Nucleus accumbens (tissue), 56 donors: ENCODE results near the gene TMEM171.
A peak's percentile ranks its signal among the peaks of the same experiment; 100 is the strongest.

Source experiments
- DNase-seq, 56 donors: peaks; one replicate each; lab custom pipeline; 2025; lab: John Stamatoyannopoulos, UW

The TMEM171 gene, protein sequence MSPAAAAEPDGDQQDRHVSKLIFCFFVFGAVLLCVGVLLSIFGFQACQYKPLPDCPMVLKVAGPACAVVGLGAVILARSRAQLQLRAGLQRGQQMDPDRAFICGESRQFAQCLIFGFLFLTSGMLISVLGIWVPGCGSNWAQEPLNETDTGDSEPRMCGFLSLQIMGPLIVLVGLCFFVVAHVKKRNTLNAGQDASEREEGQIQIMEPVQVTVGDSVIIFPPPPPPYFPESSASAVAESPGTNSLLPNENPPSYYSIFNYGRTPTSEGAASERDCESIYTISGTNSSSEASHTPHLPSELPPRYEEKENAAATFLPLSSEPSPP

DNA sequence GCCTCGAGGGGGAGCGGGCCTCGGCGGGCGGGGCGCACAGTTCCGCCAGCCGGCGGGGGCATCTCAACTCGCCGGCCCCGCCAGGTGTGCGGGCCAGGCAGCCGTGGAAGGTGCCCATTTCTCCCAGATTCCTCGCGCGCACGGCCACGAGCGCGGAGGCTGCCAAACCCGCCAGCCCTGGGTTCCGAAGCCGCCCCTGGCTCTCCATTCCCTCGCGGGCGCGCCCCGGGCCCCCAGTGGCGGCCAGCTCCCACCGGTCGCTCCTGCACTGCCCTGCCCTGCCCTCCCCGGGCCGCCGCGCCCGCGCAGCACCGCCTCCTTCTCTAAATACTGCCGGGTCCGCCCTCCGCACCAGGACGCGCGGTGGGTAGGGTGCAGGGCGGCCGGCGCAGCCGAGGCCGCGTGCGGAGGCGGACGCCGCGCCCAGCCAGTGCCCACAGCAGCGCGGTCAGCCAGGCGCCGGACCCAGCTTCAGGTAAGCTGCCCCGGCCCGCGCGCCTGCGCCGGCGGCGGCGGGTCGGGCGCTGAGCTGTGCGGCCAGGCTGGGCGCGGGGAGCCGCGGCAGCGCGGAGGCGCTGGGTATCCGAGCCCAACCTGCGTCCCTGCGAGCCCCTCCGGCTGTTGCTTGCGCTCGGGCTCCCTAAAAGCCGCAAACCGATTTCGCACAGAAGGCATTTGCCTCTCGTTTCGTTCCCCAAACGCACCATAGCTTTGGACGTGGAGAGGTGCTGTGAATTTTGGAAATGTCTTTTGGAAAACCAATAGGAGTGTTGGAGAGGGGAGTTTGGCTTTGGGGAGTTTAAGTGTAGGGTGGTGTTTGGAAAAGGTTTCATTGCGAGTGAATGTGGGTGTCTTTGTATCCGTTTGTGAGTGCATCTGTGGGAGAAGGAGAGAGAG is at the start of gene TMEM171:
Gene TMEM171, plus strand, starts transcription at position 354 of the 897 bp plus-strand sequence. CDS start 2,799 bp downstream, outside the sequence.
- peak in 18 of 56 donors; percentile 6 to 57 (median 21) for DNase-seq

DNA sequence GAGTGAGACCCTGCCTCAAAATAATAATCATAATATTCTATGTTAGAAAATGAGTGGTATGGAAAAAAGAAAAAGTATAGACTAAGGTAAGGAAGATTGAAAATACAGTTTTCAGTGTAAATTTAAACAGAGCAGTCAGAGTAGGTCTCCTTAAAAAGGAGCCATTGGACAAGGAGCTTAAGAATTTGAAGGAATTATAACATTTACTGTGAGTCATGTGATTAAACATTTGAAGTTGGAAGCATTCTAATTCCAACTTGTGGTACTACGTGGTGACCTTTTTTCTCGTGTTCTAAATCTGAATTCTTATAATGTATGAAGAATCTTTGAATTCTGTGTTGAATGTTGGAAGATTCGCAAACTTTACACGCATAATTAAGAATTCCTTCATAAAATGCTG is 39.3 kb upstream of the TMEM171 start:
- no peak for DNase-seq

DNA sequence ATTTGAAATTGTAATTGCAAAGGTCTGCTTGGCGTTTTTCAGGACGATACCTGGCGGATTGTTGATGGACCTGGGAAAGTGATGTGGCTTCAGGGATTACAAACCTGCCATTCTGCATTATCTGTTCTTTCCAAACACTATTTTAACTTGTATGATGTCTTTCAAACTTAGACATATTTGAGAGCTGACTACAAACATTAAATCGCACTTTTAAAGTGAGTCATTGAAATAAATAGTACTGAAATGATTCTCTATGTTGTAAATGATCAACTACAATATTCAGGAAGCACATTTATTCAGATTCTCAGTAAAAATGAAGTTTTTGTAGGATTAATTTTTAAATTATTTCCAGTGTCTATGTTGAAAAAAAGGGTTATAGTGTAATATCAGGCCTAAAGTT is 32.3 kb upstream of the TMEM171 start:
- DNase-seq = no peak

DNA sequence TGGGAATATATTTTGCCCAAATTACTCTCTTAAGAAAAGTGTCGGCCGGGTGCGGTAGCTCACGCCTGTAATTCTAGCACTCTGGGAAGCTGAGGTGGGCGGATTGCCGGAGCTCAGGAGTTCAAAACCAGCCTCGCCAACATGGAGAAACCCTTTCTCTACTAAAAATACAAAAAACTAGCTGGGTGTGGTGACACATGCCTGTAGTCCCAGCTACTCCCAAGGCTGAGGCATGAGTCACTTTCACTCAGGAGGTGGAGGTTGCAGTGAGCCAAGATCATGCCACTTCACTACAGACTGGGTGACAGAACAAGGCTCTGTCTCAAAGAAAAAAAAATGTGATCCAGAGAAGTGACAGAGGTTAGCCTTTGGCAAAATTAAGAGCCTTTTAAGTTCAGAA is 26.4 kb upstream of the TMEM171 start:
- peak in 17 of 56 donors; percentile 11 to 66 (median 43) for DNase-seq

DNA sequence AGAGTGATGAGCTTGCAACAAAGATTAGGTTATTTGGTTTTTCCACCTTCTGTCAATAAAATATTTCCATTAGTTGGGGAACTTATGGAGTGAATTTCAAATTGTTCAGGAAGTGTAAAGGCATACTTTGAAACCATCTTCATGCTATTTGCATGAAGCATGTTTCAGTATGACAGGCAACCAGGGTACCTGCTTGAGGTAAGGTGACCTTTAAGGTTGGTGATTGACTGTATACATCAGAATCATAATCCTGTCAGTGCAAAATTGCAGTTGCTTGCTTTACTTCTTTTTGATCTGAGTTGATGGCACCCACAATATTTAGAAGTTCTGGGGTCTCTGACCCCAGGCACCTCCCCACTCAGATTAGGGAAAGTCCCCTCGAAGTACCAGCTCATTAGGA is 26.0 kb upstream of the TMEM171 start:
- DNase-seq = no peak

DNA sequence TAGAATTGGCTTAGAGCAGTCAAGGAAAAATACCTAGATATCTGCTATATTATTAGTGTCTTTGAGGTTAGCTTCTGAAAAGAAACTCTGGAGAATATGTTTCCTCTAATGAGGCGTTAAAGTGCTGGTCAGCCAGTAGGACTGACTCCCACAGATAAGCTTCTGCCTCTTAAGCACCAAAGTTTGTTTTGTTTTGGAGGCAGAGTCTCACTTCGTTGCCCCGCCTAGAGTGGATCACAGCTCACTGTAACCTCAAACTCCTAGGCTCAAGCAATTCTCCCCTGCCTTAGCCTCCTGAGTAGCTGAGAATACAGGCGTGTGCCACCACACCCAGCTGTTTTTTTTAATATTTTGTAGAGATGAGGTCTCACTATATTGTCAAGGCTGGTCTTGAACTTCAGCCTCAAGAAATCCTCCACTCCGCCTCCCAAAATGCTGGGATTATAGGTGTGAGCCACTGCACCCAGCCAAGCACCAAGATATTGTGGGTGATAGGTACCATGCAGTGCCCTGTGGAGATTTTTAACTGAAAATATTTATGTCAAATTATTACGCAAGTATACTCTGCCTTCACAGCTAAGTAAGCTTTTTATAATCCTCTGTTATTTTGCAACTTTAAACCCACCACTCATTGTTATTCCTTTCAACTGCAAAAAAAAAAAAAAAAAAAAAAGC is 24.7 kb upstream of the TMEM171 start:
- DNase-seq = no peak

DNA sequence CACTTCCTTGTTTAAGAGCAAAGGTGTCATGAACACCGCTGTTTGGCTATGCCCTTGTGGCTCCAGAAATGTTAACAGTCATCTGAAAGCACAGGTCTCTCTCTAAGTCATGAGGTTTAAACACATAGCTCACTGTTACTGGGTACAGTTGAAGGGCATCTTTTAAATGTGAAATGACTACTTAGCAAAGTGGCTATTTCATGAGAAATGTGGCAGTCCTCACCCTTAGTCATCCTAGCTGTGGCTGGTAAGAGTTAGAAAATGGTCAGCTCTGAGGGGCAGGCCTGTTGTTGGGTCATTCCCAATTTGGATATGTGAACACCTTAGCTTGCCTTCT is 24.2 kb upstream of the TMEM171 start:
- DNase-seq = no peak

DNA sequence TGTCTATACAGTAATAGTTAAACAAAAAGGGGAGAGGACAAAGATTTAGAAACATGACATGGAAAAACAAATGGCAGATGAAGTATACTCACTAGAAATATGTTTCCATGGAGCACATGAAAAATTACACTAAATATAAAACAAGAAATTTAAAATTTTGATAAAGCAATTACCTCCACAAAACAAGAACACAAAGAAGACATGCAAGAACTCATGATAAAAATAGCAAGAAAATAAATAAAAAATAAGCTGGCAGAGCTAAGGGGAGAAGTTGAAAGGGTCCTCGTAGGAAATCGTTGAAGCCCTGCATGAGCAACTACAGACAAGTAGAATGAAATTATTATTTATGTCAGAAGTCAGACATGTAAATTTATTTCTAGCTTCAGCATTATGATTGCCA is 22.6 kb upstream of the TMEM171 start:
- DNase-seq = no peak

DNA sequence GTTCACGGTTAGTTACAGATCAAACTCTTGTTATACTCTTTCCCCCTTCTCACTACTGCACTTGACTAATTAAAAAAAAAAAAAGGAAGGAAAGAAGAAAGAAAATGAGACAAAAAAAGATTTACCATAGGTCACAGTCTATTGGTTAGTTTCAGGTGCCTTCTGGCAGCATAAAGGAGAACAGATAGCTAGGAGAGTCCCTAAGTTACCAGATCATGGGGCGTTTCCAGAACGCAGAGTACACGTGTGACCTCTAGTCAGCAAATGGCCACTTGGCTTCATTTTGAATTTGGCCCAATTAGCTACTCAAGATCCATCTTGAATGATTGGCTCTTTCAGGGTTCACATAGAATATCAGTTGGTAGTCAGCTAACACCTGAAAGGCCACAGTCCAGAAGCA is 20.3 kb upstream of the TMEM171 start:
- DNase-seq = no peak

DNA sequence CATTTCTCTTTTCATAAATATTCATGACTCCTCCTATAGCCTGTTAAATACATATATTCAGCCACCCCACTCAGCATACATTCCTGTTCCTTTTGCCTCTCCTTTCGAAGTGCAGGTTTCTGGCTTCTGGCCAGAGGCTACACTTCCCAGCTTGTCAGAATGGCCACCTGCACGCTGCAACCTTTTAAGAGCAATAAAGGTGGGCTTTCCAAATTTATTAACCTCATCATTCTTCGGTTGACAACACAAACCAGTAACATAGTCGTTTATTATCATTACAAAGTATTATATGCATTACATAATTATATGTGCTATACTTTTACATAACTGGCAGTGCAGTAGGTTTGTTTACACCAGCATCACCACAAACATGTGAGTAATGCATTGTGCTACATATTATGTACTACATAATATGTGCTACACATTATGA is 16.5 kb upstream of the TMEM171 start:
- DNase-seq = no peak

DNA sequence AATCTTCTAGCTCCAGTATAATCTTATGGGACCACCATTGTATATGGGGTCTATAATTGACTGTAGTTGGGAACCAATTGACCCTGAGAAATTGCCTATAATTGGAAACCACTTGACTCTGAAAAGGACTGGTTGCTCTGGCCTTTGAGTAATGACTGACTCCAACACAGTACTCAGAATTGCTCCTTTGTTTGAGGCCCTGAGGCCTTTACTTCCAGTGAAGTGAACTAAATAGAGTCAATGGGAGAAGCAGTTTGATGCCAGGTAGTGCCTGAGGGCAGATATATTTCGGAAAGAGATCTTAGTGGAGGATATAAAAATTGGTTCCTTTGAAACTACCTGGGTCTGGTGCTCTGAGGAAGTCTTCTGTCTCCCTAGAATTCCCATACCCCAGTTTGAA is 16.0 kb upstream of the TMEM171 start:
- no peak for DNase-seq

DNA sequence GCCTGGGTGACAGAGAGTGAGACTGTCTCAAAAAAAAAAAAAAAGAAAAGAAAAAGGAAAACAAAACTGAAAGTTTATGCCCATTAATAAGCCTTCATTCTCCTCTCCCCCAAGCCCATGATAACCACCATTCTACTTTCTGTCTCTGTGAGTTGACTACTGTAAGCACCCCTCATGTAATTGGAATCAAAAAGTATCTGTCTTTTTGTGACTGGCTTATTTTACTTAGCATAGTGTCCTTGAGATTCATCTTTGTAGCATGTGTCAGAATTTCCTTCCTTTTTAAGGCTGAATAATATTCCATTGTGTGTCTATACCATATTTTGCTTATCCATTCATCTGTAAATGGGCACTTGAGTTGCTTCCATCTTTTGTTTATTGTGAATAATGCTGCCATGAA is 14.0 kb upstream of the TMEM171 start:
- no peak for DNase-seq

DNA sequence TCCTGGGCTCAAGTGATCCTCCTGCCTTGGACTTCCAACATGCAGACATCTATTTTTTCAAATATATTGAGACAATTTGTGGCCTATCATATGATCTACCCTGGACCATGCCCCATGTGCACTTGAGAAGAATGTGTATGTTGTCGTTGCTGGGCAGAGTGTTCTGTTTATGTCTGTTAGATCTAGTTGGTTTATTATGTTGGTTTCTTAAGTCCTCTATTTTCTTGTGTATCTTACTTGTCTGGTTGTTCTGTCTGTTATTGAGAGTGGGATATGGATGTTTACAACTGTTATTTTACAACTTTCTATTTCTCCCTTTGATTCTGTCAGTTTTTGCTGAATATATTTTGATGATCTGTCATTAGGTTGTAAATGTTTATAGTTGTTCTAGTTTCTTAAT is 10.2 kb upstream of the TMEM171 start:
- no peak for DNase-seq

DNA sequence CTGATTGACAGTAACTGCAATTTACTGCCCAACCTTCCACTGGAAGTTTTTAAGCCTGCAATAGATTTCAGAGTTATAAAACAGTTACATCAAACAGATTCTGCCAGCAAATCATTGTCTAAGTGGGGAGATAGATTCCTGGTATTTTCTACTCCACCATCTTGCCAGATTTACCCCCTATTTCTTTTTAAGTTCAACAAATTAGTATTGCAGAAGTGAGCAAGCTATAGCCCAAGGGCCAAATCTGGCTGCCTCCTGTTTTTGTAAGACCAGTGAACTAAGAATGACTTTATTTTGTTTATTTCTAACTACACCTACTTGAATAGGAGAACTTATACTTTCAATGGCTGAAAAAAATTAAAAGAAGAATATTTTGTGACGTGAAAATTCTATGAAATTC is 8.8 kb upstream of the TMEM171 start:
- DNase-seq = no peak

DNA sequence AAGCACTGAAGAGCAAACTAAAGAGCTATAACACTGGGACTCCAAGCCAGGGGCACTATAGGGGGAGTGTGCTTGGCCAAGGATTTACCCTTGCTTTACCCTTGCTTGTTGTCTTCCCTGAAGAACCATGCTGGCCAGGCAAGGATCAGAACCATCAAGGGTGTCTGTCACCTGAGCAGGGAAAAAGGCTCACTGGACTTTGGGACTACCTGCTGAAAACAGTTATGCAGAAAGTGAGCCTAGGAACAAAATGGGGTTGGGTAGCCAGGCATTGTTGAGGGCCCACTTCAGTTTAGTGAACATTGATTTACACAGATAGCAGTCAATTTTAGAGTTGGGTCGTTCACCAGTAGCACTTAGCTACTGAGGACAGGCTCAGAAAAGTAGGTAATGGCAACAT is 8.0 kb upstream of the TMEM171 start:
- DNase-seq = no peak

DNA sequence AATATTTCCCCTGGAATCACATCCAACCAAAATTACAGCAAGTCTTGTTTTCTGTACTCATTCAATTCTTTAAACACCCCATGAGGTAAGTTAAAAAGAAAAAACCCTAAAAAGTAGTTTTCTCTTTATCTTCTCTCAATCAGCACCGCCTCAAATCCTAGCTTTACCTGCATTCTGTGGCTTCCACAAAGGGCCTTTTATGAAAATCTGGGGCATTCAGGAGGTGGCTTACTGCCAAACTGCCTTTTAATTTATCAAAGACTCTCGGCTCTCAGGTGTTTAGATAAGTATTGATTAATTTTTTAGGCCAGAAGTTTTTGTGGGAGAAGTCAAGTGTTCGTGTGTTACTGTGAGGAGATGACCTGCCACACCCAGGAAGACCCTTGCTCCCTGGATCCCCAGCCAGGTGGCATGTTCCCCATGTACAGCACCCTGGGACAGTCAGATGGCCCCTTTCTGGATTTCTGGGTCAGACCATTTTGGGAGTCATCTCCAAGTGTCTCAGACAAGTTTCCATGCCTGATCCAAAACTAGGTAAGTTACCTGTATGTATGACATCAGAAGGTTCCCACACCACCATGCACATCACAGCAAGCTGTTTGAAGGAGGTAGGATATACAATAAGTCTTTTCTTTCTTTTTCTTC is 6.2 kb upstream of the TMEM171 start:
- no peak for DNase-seq

DNA sequence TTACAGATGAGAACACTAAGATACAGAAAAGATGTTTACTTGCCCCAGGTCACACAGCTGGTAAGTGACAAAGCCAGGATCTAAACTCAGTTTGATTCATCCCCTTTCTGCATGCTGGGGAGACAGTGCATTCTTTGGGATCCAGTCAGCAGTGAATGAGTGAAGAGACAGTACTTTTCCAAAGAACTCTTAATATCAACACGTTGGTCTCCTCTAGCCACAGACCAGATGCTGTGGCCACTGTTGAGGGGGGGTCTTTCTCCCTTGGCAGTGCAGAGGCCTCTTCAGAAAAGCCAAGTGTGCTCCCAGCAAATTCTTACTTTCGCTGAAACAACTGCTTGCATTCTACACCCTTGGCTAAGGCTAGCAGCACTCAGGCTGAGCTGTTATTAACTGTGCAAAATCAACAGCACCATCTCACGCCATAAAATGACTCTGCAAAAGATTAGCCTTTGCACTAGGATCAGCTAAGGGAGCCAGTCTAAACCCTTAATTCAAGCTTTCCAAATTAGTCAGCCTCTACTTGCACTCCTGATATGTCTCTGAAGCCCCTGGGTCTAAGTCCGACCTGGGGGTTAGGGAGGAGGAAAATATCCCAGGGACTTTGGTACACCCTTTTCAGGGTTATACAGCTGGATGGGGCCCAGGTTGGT is 4.8 kb upstream of the TMEM171 start:
- no peak for DNase-seq

DNA sequence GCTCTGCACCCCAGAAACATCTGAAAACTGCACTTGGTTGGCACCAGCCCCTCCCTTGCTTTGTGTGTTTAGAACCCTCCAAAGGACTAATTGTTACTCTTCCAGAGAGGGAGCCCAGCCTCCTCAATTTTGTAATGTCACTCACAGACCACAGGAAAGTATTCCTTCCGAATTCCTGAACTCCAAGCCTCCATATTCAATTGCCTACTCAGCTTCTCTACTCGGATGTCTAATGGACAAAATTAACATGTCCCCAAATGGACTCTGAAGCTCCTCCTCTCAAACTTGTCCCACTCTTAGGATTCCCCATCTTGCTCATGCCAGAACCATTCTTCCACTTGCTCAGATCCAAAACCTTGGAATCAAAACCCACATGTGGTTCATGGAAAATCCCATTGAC is 3.9 kb upstream of the TMEM171 start:
- no peak for DNase-seq

DNA sequence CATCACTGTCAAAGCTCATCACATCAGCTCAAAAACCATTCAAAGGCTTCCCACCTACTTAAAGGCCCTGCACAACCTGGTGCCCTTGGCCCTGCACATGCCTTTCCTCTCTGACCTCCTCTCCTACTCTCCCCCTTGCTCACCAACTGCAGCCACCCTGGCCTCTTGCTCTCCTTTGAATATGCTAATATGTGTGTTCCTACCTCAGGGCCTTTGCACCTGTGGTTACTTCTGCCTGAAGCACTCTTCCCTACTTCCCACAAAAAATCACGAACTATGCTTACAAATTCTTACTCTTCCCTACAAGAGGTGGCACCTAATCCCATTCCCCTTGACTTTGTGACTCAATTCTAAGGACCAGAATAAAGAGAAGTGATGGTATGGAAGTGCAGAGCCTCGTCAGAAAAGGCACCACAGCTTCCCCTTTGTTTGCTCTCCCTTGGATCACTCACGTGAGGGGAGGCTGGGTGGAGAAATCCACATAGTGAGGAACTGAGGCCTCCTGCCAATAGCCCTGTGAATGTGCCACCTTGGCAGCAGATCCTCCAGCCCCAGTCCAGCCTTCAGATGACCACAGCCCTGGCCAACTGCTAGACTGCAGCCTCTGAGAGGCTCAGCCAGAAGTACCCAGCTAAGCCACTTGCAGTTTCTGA is 3.2 kb upstream of the TMEM171 start:
- DNase-seq = no peak
